Neural progenitor cell (in vitro differentiated cells): ENCODE data around the gene AHRR. TPM values are rescaled to one million over a fixed set of nuclear protein-coding genes. Genes with fewer than 3 reads are reported as not detected.

Experiments
- DNase-seq: peaks from one replicate; pipeline ENCODE4 v3.0.0-alpha.2; 2016; ENCODE audit warnings: low spot score
- H2AFZ ChIP-seq: fragments of 200-600 bp; sonication (generic); replicated peaks from 2 replicates; pipeline ENCODE4 v1.6.1; 2016; ENCODE audit warnings: antibody characterized with exemption
- H3F3A ChIP-seq: fragments of 200-600 bp; sonication (generic); 2 replicates; pipeline ENCODE4 v1.6.1; 2016; ENCODE audit warnings: antibody characterized with exemption, low read depth
- H3K27ac ChIP-seq: fragments of 200-600 bp; sonication (generic); 2 replicates; pipeline ENCODE4 v1.5.1; 2016; ENCODE audit warnings: mild to moderate bottlenecking
- H3K27me3 ChIP-seq: fragments of 200-600 bp; sonication (generic); 2 replicates; pipeline ENCODE4 v1.6.1; 2016; ENCODE audit warnings: mild to moderate bottlenecking, moderate library complexity
- H3K36me3 ChIP-seq: fragments of 200-600 bp; sonication (generic); 2 replicates; pipeline ENCODE4 v1.5.1; 2016
- H3K4me1 ChIP-seq: fragments of 200-600 bp; sonication (generic); 2 replicates; pipeline ENCODE4 v1.6.1; 2016; ENCODE audit warnings: mixed run types
- H3K4me2 ChIP-seq: fragments of 200-600 bp; sonication (generic); 2 replicates; pipeline ENCODE4 v1.6.1; 2016
- H3K4me3 ChIP-seq: fragments of 200-600 bp; sonication (generic); 2 replicates; pipeline ENCODE4 v1.5.1; 2016
- H3K79me2 ChIP-seq: fragments of 200-600 bp; sonication (generic); 2 replicates; pipeline ENCODE4 v1.6.1; 2016; ENCODE audit warnings: low read depth
- H3K9ac ChIP-seq: fragments of 200-600 bp; sonication (generic); 2 replicates; pipeline ENCODE4 v1.6.1; 2016
- H3K9me3 ChIP-seq: fragments of 200-600 bp; sonication (generic); 2 replicates; pipeline ENCODE4 v1.5.1; 2016; ENCODE audit warnings: low read depth
- H4K20me1 ChIP-seq: fragments of 200-600 bp; sonication (generic); 2 replicates; pipeline ENCODE4 v1.6.1; 2016; ENCODE audit warnings: low read depth
- H3K27ac Mint-ChIP-seq: 3 replicates; pipeline ENCODE4 v1.8.0; 2021; ENCODE audit warnings: mixed read lengths
- H3K27me3 Mint-ChIP-seq: 2 replicates; pipeline ENCODE4 v1.8.0; 2022; ENCODE audit warnings: low read depth, mild to moderate bottlenecking, inconsistent platforms, moderate library complexity, mixed read lengths; ENCODE audit not compliant: insufficient read depth
- H3K36me3 Mint-ChIP-seq: 3 replicates; pipeline ENCODE4 v1.8.0; 2021; ENCODE audit warnings: mixed read lengths
- H3K4me1 Mint-ChIP-seq: 3 replicates; pipeline ENCODE4 v1.8.0; 2021; ENCODE audit warnings: mixed read lengths
- H3K4me3 Mint-ChIP-seq: 3 replicates; pipeline ENCODE4 v1.8.0; 2021; ENCODE audit warnings: mild to moderate bottlenecking, moderate library complexity, mixed read lengths
- H3K9me3 Mint-ChIP-seq: 3 replicates; pipeline ENCODE4 v1.8.0; 2020; ENCODE audit warnings: mixed read lengths
- CTCF ChIP-seq: fragments of 200-600 bp; sonication (generic); IDR thresholded peaks from 2 replicates; pipeline ENCODE4 v1.5.1; 2017; ENCODE audit warnings: antibody characterized with exemption, mild to moderate bottlenecking
- EZH2 ChIP-seq: fragments of 200-600 bp; sonication (generic); IDR thresholded peaks from 2 replicates; pipeline ENCODE4 v1.6.1; 2017; ENCODE audit warnings: antibody characterized with exemption, mild to moderate bottlenecking, moderate library complexity
- EZH2phosphoT487 ChIP-seq: fragments of 200-600 bp; sonication (generic); IDR thresholded peaks from 2 replicates; pipeline ENCODE4 v1.6.1; 2017; ENCODE audit warnings: antibody characterized with exemption
- total RNA-seq: library from RNA; depleted of rRNA; stranded (reverse); fragments of >200 nt; gene quantifications from 2 replicates; pipeline ENCODE4 v1.2.3, GENCODE V29; 2015; ENCODE audit warnings: low replicate concordance

The AHRR gene
- total RNA-seq, 1 donor from 2014 or later, result 0.34 TPM

DNA sequence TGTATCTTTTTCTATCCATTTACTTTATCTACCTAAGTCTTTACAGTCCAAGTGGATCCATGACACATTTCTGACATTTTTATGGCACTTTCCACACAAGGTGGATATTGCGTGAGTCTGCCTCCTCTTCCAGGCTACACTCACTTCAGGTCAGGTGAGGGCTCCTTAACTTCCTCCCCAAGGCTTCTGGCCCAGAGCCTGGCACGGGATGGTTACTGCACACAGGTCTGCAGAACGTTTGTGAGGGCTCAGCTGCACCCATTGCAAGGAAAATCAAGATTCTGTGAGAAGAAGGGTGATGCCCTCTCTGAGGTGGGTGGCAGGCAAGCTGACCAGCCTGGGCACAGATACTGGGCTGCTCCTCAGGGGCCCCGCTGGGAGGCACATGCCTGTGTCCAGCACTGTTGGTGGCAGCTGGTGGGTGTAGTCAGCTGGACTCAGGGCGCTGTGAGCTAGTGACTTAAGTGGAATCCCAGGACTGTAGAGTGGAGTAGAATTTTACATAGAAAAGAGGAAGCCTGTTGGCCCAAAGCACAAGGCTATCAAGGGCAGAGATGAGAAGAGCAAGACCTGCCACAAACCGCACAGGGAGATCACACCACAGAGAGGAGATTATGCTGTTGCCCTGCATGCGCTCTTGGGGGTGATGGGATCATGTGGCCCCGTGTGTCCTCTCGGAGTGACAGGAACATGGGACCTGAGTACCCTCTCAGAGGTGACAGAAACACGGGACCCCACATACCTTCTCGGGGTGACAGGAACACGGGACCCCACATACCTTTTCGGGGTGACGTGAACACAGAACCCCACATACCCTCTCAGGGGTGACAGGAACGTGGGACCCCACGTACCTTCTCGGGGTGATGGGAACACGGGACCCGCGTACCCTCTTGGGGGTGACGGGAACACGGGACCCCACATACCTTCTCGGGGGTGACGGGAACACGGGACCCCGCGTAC is 21.3 kb downstream of the AHRR start:
- peaks cover 4% of the 10 kb centered on the region for H3K9me3 Mint-ChIP-seq
- H3K27me3 Mint-ChIP-seq, result peaks cover 15% of the 10 kb centered on the region
- Histone ChIP-seq H3K4me1 (no peaks in the 10 kb centered on the region), H3K4me3 (no peak overlapping the region), H4K20me1 (no peaks in the 10 kb centered on the region), H3F3A (peaks cover 6% of the 10 kb centered on the region), H3K27me3 (peaks cover 29% of the 10 kb centered on the region), H3K9ac (no peak overlapping the region), H3K4me2 (no peak overlapping the region), H3K9me3 (no peaks in the 10 kb centered on the region), H3K27ac (no peak overlapping the region), H3K36me3 (no peaks in the 10 kb centered on the region), H2AFZ (no peak overlapping the region), H3K79me2 (no peaks in the 10 kb centered on the region)
- TF ChIP-seq EZH2phosphoT487, result no peak
- TF ChIP-seq EZH2, result no peak
- H3K4me3 Mint-ChIP-seq, result peak overlapping the region; percentile 60
- H3K4me1 Mint-ChIP-seq, result peaks cover 20% of the 10 kb centered on the region
- H3K36me3 Mint-ChIP-seq, result peaks cover 3% of the 10 kb centered on the region
- no peak for DNase-seq
- peak overlapping the region; percentile 20 for H3K27ac Mint-ChIP-seq

- Histone ChIP-seq H3K4me1 (no peaks in the 10 kb centered on the region), H3K4me2 (peak overlapping the region; percentile 84), H3K9me3 (no peaks in the 10 kb centered on the region), H3F3A (peaks cover 6% of the 10 kb centered on the region), H3K27ac (no peak overlapping the region), H4K20me1 (no peaks in the 10 kb centered on the region), H3K36me3 (no peaks in the 10 kb centered on the region), H3K4me3 (peak overlapping the region; percentile 44), H3K79me2 (no peaks in the 10 kb centered on the region), H3K9ac (no peak overlapping the region), H2AFZ (peak overlapping the region; percentile 93), H3K27me3 (peaks cover 29% of the 10 kb centered on the region)
- H3K27ac Mint-ChIP-seq, result no peak overlapping the region
- H3K27me3 Mint-ChIP-seq, result peaks cover 15% of the 10 kb centered on the region
- DNase-seq, result peak; percentile 71
- no peak overlapping the region for H3K4me3 Mint-ChIP-seq
- no peak for TF ChIP-seq CTCF
- TF ChIP-seq EZH2, result no peak
- peak; percentile 40 for TF ChIP-seq EZH2phosphoT487
- peaks cover 4% of the 10 kb centered on the region for H3K9me3 Mint-ChIP-seq
- H3K4me1 Mint-ChIP-seq, result peaks cover 17% of the 10 kb centered on the region
- H3K36me3 Mint-ChIP-seq, result peaks cover 3% of the 10 kb centered on the region
These were observed 22.2 kb downstream of the AHRR start for GRCh38 chr5:343461-344401.

DNA sequence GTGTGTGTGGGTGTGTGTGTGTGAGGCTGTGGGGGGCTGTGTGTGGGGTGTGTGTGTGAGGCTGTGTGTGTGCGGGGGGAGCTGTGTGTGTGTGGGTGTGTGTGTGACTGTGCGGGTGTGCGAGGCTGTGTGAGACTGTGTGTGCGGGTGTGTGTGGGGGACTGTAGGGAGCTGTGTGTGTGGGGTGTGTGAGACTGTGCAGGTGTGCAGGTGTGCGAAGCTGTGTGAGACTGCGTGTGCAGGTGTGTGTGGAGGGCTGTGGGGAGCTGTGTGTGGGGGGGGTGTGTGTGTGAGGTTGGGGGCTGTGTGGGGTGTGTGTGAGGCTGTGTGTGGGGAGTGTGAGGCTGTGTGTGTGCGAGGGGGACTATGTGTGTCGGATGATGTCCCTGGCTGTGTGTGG is 23.2 kb downstream of the AHRR start:
- H2AFZ ChIP-seq, result no peak overlapping the region
- Mint-ChIP-seq H3K4me1 (peaks cover 17% of the 10 kb centered on the region), H3K36me3 (peaks cover 3% of the 10 kb centered on the region), H3K27me3 (peaks cover 15% of the 10 kb centered on the region), H3K9me3 (peaks cover 4% of the 10 kb centered on the region), H3K27ac (no peak overlapping the region), H3K4me3 (no peak overlapping the region)
- no peaks in the 10 kb centered on the region for H3K9me3 ChIP-seq
- no peak overlapping the region for H3K9ac ChIP-seq
- H3K4me2 ChIP-seq, result no peak overlapping the region
- no peaks in the 10 kb centered on the region for H3K36me3 ChIP-seq
- H4K20me1 ChIP-seq, result no peaks in the 10 kb centered on the region
- no peaks in the 10 kb centered on the region for H3K4me1 ChIP-seq
- no peak overlapping the region for H3K4me3 ChIP-seq
- H3K27ac ChIP-seq, result no peak overlapping the region
- no peaks in the 10 kb centered on the region for H3K79me2 ChIP-seq
- peaks cover 29% of the 10 kb centered on the region for H3K27me3 ChIP-seq
- DNase-seq, result no peak
- peaks cover 6% of the 10 kb centered on the region for H3F3A ChIP-seq
- TF ChIP-seq CTCF (no peak), EZH2 (no peak)
